OCI-LY7 (cell line): Measurements from ENCODE around the gene COL8A2.

Experiments used
- EZH2phosphoT487 ChIP-seq: fragments of 200-600 bp; sonication (generic); IDR thresholded peaks from 2 replicates; pipeline ENCODE4 v1.6.1; 2018; ENCODE audit warnings: low read depth, borderline replicate concordance, mild to moderate bottlenecking, mixed run types, antibody characterized with exemption, low read length, moderate library complexity, mixed read lengths
- TF ChIP-seq, protein P1 (sequence below): fragments of 200-600 bp; sonication (generic); conservative IDR thresholded peaks from 2 replicates; pipeline ENCODE4 v1.5.1; 2014; ENCODE audit warnings: mild to moderate bottlenecking, antibody characterized with exemption, low read length, moderate library complexity, mixed read lengths

GRCh38 chr1:36125129-36125991 lies at the start of gene COL8A2:
- TF ChIP-seq, protein P1, sequence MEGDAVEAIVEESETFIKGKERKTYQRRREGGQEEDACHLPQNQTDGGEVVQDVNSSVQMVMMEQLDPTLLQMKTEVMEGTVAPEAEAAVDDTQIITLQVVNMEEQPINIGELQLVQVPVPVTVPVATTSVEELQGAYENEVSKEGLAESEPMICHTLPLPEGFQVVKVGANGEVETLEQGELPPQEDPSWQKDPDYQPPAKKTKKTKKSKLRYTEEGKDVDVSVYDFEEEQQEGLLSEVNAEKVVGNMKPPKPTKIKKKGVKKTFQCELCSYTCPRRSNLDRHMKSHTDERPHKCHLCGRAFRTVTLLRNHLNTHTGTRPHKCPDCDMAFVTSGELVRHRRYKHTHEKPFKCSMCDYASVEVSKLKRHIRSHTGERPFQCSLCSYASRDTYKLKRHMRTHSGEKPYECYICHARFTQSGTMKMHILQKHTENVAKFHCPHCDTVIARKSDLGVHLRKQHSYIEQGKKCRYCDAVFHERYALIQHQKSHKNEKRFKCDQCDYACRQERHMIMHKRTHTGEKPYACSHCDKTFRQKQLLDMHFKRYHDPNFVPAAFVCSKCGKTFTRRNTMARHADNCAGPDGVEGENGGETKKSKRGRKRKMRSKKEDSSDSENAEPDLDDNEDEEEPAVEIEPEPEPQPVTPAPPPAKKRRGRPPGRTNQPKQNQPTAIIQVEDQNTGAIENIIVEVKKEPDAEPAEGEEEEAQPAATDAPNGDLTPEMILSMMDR, result no peak
- no peak for TF ChIP-seq EZH2phosphoT487
